ENCODE results near the gene FAM184A. TPM values are rescaled to one million over a fixed set of nuclear protein-coding genes. Genes with fewer than 3 reads are reported as not detected.
A peak's percentile ranks its signal among the peaks of the same experiment; 100 is the strongest.
"Not testable (repeated sequence)": the region's sequence is repeated elsewhere in the genome, so short reads cannot be mapped to it uniquely, and the experiment has no call there.

Gene FAM184A
- total RNA-seq, 1 donor from 2014 or later = 7.5 TPM

DNA sequence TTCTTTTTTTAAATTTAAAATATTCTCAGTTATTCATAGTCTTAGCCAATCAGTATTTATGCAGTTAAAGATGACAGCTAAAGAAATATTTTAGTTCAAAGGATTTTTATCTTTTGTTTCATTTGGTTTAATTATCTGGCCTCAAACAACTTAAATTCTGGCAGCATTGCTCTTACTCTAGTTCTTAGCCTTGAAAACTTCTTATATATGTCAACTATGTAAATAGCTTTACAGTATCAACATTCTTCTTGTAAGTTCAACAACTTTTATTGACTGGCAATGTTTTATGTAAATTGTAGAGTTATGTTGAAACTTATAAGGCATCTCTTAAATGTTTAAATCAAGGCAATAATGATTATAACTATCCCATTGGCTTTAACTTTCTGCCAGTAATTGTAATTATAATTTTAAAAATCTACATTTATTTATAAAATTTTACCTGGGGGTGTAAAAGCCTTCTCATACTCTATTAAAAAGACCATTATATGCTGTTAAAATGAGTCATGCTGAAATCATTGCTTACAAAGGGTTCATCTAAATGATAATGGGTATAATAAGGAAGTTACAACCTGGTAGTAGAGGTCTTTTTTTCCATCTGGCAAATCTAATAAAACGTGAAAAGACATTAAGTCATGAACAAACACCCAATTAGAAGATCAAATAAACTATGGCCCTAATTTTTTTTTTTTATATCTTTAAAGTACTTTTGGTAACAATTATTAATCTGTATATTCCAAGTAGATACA is 45.8 kb upstream of the FAM184A start:
- no peak overlapping the region for H3K27ac Mint-ChIP-seq
- no peak for DNase-seq (ENCODE audit: extremely low spot score, unreplicated experiment)
- H3K4me1 Mint-ChIP-seq (ENCODE audit: unreplicated experiment) = peaks cover 12% of the 10 kb centered on the region
- peaks cover 3% of the 10 kb centered on the region for H3K36me3 Mint-ChIP-seq
- H3K27me3 Mint-ChIP-seq = peaks cover 7% of the 10 kb centered on the region
- TF ChIP-seq CTCF (conservative IDR thresholded peaks at IDR 0.05) = no peak
- no peak overlapping the region for H3K4me3 Mint-ChIP-seq
- no peaks in the 10 kb centered on the region for H3K9me3 Mint-ChIP-seq

DNA sequence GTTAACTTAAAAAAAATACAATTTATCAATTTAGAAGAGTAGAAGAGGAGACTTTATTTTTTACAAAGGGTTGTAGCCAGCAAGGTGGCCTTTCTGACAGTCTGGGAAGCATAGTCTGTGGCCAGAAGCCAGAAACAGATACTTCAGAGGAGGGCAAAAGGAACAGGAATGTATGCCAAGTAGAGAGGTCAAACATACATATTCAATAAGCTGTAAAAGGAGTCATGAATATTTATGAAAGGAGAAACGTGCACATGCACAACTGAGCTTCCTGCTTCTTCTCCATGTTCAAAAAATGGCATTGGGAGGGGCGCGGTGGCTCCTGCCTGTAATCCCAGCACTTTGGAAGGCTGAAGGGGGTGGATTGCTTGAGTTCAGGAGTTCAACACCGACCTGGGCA is 43.9 kb upstream of the FAM184A start:
- H3K9me3 Mint-ChIP-seq = no peaks in the 10 kb centered on the region
- no peak for DNase-seq (ENCODE audit: extremely low spot score, unreplicated experiment)
- H3K36me3 Mint-ChIP-seq = peaks cover 3% of the 10 kb centered on the region
- peaks cover 10% of the 10 kb centered on the region for H3K27me3 Mint-ChIP-seq
- no peak overlapping the region for H3K4me3 Mint-ChIP-seq
- no peak for TF ChIP-seq CTCF (conservative IDR thresholded peaks at IDR 0.05)
- no peaks in the 10 kb centered on the region for H3K4me1 Mint-ChIP-seq (ENCODE audit: unreplicated experiment)
- no peak overlapping the region for H3K27ac Mint-ChIP-seq

DNA sequence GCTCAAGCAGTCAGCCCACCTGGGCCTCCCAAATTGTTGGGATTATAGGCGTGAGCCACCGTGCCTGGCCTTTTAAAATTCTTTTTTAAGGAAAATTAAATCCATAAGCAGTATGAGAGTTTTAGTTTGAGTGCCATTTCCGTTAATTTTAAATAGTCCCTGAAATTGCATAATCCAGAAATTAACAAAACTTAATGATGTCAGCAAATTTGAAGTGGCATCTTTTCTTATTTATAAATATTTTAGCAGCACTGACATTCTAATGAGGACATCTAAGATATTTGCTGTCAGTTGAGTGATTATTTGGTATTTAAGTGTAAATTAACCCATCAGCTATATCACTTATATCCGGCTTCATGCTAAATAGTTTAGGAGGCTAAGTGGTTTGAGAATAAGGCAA is 42.9 kb upstream of the FAM184A start:
- Mint-ChIP-seq H3K27me3 (peaks cover 16% of the 10 kb centered on the region), H3K4me1 (ENCODE audit: unreplicated experiment) (no peaks in the 10 kb centered on the region), H3K9me3 (no peaks in the 10 kb centered on the region), H3K27ac (no peak overlapping the region), H3K36me3 (peaks cover 3% of the 10 kb centered on the region), H3K4me3 (no peak overlapping the region)
- no peak for DNase-seq (ENCODE audit: extremely low spot score, unreplicated experiment)
- TF ChIP-seq CTCF (conservative IDR thresholded peaks at IDR 0.05) = no peak

GRCh38 chr6:119119989-119120388 is 41.5 kb upstream of the FAM184A start:
- no peak for DNase-seq (ENCODE audit: extremely low spot score, unreplicated experiment)

GRCh38 chr6:119119062-119119461 is 40.6 kb upstream of the FAM184A start:
- peak overlapping the region; percentile 4 for H3K4me3 Mint-ChIP-seq
- not testable (repeated sequence) for H3K27ac Mint-ChIP-seq; H3K4me1 Mint-ChIP-seq (ENCODE audit: unreplicated experiment); H3K9me3 Mint-ChIP-seq; DNase-seq (ENCODE audit: extremely low spot score, unreplicated experiment); H3K36me3 Mint-ChIP-seq
- H3K27me3 Mint-ChIP-seq = peaks cover 16% of the 10 kb centered on the region

More at GRCh38 chr6:119119989-119120388, 41.5 kb upstream of the FAM184A start:
- TF ChIP-seq CTCF (conservative IDR thresholded peaks at IDR 0.05) = no peak
- no peaks in the 10 kb centered on the region for H3K4me1 Mint-ChIP-seq (ENCODE audit: unreplicated experiment)
- H3K27me3 Mint-ChIP-seq = peaks cover 16% of the 10 kb centered on the region
- H3K4me3 Mint-ChIP-seq = no peak overlapping the region
- H3K9me3 Mint-ChIP-seq = no peaks in the 10 kb centered on the region
- peaks cover 3% of the 10 kb centered on the region for H3K36me3 Mint-ChIP-seq
- no peak overlapping the region for H3K27ac Mint-ChIP-seq

DNA sequence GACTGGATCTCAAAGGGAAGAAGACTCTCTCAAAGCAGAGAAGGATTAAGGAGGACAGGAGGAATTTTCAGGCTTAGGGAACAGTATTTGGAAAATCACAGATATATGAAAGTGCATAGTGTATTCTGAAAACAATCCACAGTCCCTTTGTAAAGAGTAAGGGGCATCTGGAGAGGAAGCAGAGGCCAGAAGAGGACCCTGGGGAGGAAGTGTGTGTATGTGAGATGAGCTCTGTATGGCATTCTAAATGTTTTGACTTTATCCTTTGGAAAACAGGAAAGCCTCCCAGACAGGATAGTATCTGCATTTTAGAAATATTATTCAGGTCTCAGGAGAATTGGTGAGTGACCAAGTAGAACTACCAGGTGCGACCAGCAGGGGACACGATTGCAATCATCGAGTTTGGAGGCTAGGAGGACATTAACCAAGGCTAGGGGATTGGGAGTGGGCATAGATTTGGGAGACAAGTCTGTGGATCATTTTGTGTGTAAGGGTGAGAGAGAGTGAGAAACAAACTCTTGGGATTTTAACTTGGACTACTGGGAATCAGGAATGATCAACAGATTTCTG is 38.3 kb upstream of the FAM184A start:
- H3K27me3 Mint-ChIP-seq = peaks cover 16% of the 10 kb centered on the region
- H3K4me3 Mint-ChIP-seq = no peak overlapping the region
- H3K36me3 Mint-ChIP-seq = peaks cover 3% of the 10 kb centered on the region
- H3K4me1 Mint-ChIP-seq (ENCODE audit: unreplicated experiment) = no peaks in the 10 kb centered on the region
- no peak overlapping the region for H3K27ac Mint-ChIP-seq
- peak; percentile 63 for TF ChIP-seq CTCF (conservative IDR thresholded peaks at IDR 0.05)
- DNase-seq (ENCODE audit: extremely low spot score, unreplicated experiment) = no peak
- no peaks in the 10 kb centered on the region for H3K9me3 Mint-ChIP-seq

All from type B pancreatic cell (in vitro differentiated cells).